Transverse colon (tissue), 4 donors: ENCODE results near the gene PGR. TPM values are rescaled to one million over a fixed set of nuclear protein-coding genes. Genes with fewer than 3 reads are reported as not detected.

Experiments used
- DNase-seq: peaks from one replicate; pipeline ENCODE4 v3.0.0-alpha.2; 2019
- H3K27ac ChIP-seq, 4 donors: fragments of 200-600 bp; sonication (generic); 2 replicates each; pipeline ENCODE4 v1.5.1; 2016 to 2018; ENCODE audit warnings: inconsistent platforms in 4 of 4
- H3K27me3 ChIP-seq: fragments of 200-600 bp; sonication (generic); 2 replicates; pipeline ENCODE4 v1.5.1; 2017; ENCODE audit warnings: inconsistent platforms
- H3K36me3 ChIP-seq, 4 donors: fragments of 200-600 bp; sonication (generic); 2 replicates each; pipeline ENCODE4 v1.5.1; 2017 to 2019; ENCODE audit warnings: inconsistent platforms in 4 of 4
- H3K4me1 ChIP-seq, 4 donors: fragments of 200-600 bp; sonication (generic); 2 replicates each; pipeline ENCODE4 v1.5.1; 2017 to 2020; ENCODE audit warnings: inconsistent platforms in 4 of 4
- H3K4me3 ChIP-seq, 4 donors: fragments of 200-600 bp; sonication (generic); 1 replicate in 1 of 4; 2 replicates in 3 of 4; pipeline versions ENCODE4 v1.5.1 to v1.6.1; 2017 to 2019; ENCODE audit warnings: inconsistent platforms in 4 of 4
- H3K9me3 ChIP-seq, 2 donors: fragments of 200-600 bp; sonication (generic); 2 replicates each; pipeline ENCODE4 v1.5.1; 2017 to 2019; ENCODE audit warnings: inconsistent platforms in 2 of 2
- CTCF ChIP-seq, 5 experiments: fragments of 200-600 bp in 3 of 5; fragments of 450-650 bp in 2 of 5; sonication (generic) in 3 of 5; IDR thresholded peaks; 1 replicate in 2 of 5; 2 replicates in 3 of 5; pipeline ENCODE4 v1.5.1; 2016 to 2017; ENCODE audit warnings: antibody characterized with exemption in 5 of 5, inconsistent platforms in 3 of 5, mild to moderate bottlenecking in 2 of 5, moderate library complexity in 1 of 5
- EP300 ChIP-seq: sonication (generic); formaldehyde crosslinking; IDR thresholded peaks from one replicate; pipeline ENCODE4 v1.6.1; 2017; ENCODE audit warnings: antibody characterized with exemption, low read depth
- POLR2A ChIP-seq: fragments of 450-650 bp; IDR thresholded peaks from one replicate; pipeline ENCODE4 v1.6.1; 2016; ENCODE audit warnings: antibody characterized with exemption, mild to moderate bottlenecking, moderate library complexity
- POLR2AphosphoS5 ChIP-seq, 3 donors: sonication (generic); formaldehyde crosslinking; IDR thresholded peaks; one replicate each; pipeline ENCODE4 v1.6.1; 2016; ENCODE audit warnings: antibody characterized with exemption in 3 of 3
- WGBS, 2 donors: methylation state at CpG; one replicate each; pipeline ENCODE4 v1.1.5; 2018; ENCODE audit warnings: low coverage in 1 of 2; 5-methylcytosine and 5-hydroxymethylcytosine counted together
- in situ Hi-C, 4 donors: fragments of 200-750 bp; cut with MboI; loops; one replicate each; pipeline versions ENCODE4 v1.15.0 to v1.15.1; 2017; ENCODE audit warnings: low sequenced_read_pairs in 3 of 4, low pct_ligation_motif_present in 1 of 4, low pct_unique_long_range_greater_than_20kb in 1 of 4
- intact Hi-C: fragments of 100-400 bp; cut with DNase I; formaldehyde crosslinking; loops from one replicate; pipeline ENCODE4 v1.15.1; 2023; ENCODE audit warnings: low total_unique reads
- total RNA-seq, 4 donors: library from RNA; depleted of rRNA; stranded (reverse); fragments of >200 nt; gene quantifications; one replicate each; pipeline ENCODE4 v1.1.0, GENCODE V29; 2016

Gene PGR
- total RNA-seq, 4 donors from 2014 or later: 0.95 to 8.0 (median 1.7) TPM

GRCh38 chr11:101053492-101053891, 76.1 kb downstream of the PGR start:
- no peaks in the 10 kb centered on the region for H3K36me3 ChIP-seq
- 96% methylated on average over 1 of the region's 1 CpG; no CpG with 5 or more reads in 1 of the 2 donors for WGBS, 2 donors
- in situ Hi-C loops (no loop called here), intact Hi-C loops (no loop called here)
- TF ChIP-seq EP300 (no peak), POLR2A (no peak), CTCF (IDR thresholded peaks at IDR 0.05) (no peak)
- H3K27me3 ChIP-seq: no peaks in the 10 kb centered on the region
- H3K27ac ChIP-seq: no peak overlapping the region
- H3K4me1 ChIP-seq: no peaks in the 10 kb centered on the region
- no peak for DNase-seq
- H3K4me3 ChIP-seq: no peak overlapping the region
- no peaks in the 10 kb centered on the region for H3K9me3 ChIP-seq

- no peak overlapping the region for H3K4me3 ChIP-seq
- no peak overlapping the region for H3K27ac ChIP-seq
- TF ChIP-seq POLR2A (no peak), EP300 (no peak), CTCF (IDR thresholded peaks at IDR 0.05) (no peak), POLR2AphosphoS5 (IDR thresholded peaks at IDR 0.05) (no peak)
- in situ Hi-C loops: no loop called here
- WGBS, 2 donors: 78 to 85% methylated on average over 2 of the region's 2 CpGs
- no peaks in the 10 kb centered on the region for H3K27me3 ChIP-seq
- no peaks in the 10 kb centered on the region for H3K9me3 ChIP-seq
- no peaks in the 10 kb centered on the region for H3K36me3 ChIP-seq
- intact Hi-C loops: no loop called here
- no peaks in the 10 kb centered on the region for H3K4me1 ChIP-seq
- no peak for DNase-seq
Observed at GRCh38 chr11:101051677-101052076, 77.9 kb downstream of the PGR start.

GRCh38 chr11:101049813-101050212, 79.8 kb downstream of the PGR start:
- no peaks in the 10 kb centered on the region for H3K9me3 ChIP-seq
- no peak overlapping the region for H3K4me3 ChIP-seq
- TF ChIP-seq POLR2A (no peak), EP300 (no peak)
- 83 to 87% methylated on average over 2 of the region's 2 CpGs for WGBS, 2 donors
- in situ Hi-C loops: no loop called here
- no peaks in the 10 kb centered on the region for H3K4me1 ChIP-seq
- no peak overlapping the region for H3K27ac ChIP-seq
- H3K36me3 ChIP-seq: no peaks in the 10 kb centered on the region
- DNase-seq: no peak
- H3K27me3 ChIP-seq: no peaks in the 10 kb centered on the region
- intact Hi-C loops: no loop called here

GRCh38 chr11:101049123-101049522, 80.5 kb downstream of the PGR start:
- no peaks in the 10 kb centered on the region for H3K36me3 ChIP-seq
- intact Hi-C loops: no loop called here
- DNase-seq: no peak
- no peak overlapping the region for H3K4me3 ChIP-seq
- in situ Hi-C loops: no loop called here
- H3K27me3 ChIP-seq: no peaks in the 10 kb centered on the region
- no peaks in the 10 kb centered on the region for H3K4me1 ChIP-seq
- no peak overlapping the region for H3K27ac ChIP-seq
- TF ChIP-seq EP300: no peak
- TF ChIP-seq CTCF (IDR thresholded peaks at IDR 0.05): no peak
- TF ChIP-seq POLR2A: no peak
- TF ChIP-seq POLR2AphosphoS5 (IDR thresholded peaks at IDR 0.05): no peak
- WGBS, 2 donors: 42 to 45% methylated on average over 4 of the region's 4 CpGs
- H3K9me3 ChIP-seq: no peaks in the 10 kb centered on the region

DNA sequence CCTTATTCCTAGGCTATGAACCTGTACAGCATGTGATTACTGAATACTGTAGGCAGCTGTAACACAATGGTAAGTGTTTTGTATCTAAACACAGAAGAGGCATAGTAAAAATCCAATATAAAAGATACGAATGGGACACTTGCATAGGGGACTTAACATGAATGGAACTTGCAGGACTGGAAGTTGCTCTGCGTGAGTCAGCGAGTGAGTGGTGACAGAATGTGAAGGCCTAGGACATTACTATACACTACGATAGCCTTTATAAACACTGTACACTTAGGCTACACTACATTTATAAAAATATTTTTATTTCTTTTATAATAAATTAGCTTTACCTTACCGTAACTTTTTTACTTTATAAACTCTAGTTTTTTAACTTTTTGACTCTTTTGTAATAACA, 81.1 kb downstream of the PGR start:
- Histone ChIP-seq H3K4me3 (no peak overlapping the region), H3K27me3 (no peaks in the 10 kb centered on the region), H3K9me3 (no peaks in the 10 kb centered on the region), H3K27ac (no peak overlapping the region), H3K36me3 (no peaks in the 10 kb centered on the region), H3K4me1 (no peaks in the 10 kb centered on the region)
- in situ Hi-C loops: no loop called here
- no peak for TF ChIP-seq CTCF (IDR thresholded peaks at IDR 0.05)
- TF ChIP-seq POLR2A: no peak
- no peak for TF ChIP-seq EP300
- TF ChIP-seq POLR2AphosphoS5 (IDR thresholded peaks at IDR 0.05): no peak
- DNase-seq: no peak
- WGBS, 2 donors: 95 to 96% methylated on average over 5 of the region's 5 CpGs
- intact Hi-C loops: no loop called here
